NCI-H1417 treated with DMSO at 0.1 percent for 48 hours (cell line): ENCODE results near the gene SORCS2.

Source experiments
- DNase-seq: peaks from one replicate; lab custom pipeline; 2025; lab: John Stamatoyannopoulos, UW

SORCS2 gene

DNA sequence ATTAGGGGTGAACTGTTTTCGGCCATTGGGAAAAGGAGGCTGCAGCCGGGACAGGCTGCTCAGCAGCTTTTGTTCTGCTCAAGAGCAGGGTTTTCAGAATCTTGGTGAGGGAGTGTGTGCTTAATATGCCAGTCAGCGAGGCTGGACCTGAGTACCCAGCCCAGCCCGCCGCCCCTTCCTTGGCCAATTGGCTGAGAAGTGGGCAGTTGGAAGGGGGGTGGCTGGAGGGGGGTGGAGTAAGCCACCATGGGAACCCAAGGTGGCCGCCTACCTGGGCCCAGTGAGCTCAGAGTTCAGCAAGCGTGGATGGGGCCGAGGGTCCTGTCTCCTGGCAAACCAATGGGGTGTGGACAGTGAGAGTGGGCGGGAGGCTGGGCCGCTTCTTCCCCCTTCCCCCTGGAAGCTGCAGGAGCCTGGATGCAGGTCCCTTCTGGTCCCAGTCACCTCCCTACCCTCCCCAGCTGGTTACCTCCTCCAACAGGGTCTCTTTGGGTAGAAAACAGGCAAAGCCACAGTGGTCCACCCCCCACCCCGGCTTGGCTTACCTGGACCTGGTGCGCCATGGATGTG is 52.5 kb downstream of the SORCS2 start:
- DNase-seq = no peak

DNA sequence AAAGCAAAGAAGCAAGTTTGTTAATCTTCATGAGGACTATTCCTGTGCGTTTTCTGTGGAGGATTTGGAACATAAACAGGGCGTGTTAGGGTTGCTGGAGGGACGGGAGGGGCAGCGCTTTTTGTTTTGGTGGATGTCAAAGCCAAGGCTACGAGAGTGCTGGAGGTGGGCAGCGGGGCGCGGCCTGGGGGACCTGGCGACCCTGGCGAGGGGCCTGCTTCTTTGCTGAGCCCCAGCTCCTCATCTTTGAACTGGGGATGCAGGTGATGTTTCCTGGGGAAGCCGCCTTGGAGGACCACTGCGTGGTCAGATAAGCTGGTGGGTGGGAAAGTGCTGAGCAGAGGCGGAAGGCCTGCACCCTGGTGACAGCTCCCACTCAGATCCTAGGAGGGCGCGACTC is 55.2 kb downstream of the SORCS2 start:
- DNase-seq = no peak

DNA sequence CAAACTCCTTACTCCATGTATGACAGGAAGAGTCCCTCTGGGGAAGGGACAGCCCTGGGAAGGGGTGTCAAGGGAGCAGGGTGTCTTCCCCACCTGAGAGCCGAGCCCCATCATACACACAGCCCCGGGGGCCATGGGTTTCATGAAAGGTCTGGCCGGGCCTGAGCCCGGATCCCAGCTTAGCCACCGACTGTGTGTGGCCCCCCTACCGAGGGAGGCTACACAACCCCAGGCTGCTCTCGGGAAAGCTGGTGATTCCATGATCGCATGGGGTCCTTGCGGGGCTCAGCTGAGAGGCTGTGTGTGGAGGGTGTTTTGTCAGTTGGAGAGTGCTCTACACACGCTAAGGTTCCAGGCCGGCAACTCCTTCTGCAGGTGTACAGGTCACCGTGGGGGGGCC is 55.6 kb downstream of the SORCS2 start:
- no peak for DNase-seq

DNA sequence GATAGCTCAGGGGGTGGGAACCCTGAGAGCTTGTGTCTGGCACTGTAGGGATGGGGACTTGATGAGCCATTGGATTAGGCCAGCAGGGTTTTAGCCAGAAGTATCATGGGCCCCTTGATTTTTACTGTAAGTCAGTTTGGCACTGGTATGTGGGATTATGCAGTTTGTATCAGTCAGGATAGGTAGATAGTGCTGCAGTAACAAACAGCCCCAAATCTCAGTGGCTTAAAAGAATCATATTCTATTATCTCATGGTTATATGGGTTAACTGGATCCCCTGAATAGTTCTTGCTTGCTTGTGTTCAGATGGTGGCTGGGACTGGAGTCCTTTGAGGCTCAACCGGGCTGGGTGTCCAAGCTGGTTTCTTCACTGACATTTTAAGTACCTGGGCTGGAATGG is 56.5 kb downstream of the SORCS2 start:
- no peak for DNase-seq

DNA sequence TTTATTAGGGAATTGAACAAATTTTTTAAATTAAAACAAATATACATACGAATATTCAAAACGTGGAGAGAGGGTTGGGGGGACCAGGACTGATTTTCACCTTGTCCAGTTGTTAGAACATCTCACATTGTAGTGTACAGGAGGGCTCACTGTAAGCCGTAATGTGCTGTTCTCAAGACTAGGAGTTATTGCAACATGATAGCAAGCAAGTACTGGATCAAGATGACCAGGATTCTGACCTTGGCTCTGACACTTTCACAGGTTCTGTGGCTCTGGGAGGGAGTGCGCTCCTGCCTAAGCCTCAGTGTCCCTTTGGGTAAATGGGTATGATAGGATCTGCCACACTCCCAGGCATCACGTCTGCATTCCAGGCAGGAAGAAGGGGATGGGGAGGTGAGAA is 59.0 kb downstream of the SORCS2 start:
- DNase-seq = no peak

DNA sequence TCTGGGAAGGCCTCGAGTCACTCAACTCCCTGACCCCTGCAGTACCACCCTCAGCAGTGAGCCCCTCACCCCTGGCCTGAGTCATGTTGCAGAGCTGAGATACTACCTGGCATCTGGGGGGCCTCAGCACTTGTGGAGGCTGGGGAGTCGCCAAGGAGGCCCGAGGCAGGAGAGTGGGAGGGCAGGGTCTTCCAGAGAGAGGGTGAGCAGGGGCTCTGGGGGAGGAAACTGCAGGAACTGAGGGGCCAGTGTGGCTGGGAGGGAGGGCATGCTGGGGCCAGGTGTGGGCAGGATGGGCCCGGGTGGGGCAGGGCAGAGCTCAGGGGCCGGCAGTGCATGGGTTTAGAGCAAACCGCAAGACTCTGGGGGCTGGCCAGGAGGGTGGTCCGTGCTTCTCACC is 59.7 kb downstream of the SORCS2 start:
- DNase-seq = no peak

DNA sequence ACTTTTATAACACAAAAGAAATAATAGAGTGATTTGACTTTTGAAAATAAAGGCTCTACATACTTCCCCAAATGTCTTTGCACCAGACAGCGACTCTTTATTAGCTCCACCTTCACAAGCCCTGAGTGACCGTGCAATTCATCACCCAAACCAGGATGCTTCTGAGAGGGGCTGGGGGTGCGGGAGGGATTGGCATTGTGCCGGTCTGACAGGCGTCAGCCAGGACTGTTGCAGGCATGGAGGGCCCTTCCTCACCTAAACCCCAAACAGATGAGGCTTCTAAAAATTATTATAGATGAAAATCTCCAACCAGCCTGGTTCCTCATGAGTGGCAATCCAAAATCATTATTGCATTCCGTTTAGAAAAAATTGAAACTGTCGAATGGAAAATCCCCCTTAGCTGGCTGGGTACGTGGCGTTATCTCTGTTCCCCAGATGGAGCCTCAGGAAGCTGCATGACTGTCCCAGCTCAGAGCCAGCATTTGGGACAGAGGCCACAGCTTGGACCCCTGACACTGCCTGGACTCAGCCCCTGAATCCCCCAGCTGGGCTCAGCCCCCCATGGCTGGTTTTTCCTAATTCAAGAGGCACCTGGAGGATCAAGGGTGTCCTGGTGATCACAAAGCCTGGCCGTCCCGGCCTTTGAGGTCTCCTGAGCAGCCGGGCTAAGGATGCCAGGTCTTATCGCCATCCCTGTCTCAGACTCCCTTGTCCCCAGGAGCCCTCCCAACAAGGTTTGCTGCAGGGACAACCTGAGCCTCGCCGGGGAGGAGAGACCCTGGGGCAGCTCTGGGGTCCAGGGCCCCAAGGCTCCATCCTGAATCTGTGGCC is 60.4 kb downstream of the SORCS2 start:
- no peak for DNase-seq

DNA sequence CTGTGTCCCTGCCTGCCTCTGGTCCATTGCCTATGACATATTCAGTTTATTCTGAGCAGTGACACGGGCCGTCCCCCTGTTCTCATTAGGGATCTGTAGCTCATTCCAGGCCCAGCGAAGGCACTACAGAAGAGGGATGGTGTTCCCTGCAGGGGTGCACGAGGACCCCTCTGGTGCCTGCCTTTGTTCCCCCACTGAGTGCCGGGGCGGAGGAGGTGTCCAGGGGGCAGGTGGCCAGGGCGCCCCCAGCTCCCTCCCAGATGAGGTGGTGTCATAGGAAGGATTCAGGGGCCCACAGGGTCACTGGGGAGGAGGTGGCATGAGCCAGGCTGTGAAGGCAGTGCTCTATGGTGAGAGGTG is 61.0 kb downstream of the SORCS2 start:
- DNase-seq = no peak

DNA sequence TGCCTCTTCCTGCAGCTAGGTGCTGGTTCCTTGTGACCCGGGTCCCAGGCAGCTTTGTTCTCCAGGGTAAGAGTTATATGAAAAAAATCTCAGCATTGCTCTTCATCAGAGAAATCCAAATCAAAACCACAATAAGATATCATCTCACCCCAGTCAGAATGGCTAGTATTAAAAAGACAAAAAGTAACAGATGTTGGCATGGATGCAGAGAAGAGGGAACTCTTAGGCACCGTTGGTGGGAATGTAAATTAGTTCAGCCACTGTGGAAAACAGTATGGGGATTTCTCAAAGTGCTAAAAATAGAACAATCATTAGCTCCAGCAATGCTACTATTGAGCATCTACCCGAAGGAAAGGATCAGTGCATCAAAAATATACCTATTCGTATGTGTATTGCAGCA is 61.5 kb downstream of the SORCS2 start:
- DNase-seq = no peak

DNA sequence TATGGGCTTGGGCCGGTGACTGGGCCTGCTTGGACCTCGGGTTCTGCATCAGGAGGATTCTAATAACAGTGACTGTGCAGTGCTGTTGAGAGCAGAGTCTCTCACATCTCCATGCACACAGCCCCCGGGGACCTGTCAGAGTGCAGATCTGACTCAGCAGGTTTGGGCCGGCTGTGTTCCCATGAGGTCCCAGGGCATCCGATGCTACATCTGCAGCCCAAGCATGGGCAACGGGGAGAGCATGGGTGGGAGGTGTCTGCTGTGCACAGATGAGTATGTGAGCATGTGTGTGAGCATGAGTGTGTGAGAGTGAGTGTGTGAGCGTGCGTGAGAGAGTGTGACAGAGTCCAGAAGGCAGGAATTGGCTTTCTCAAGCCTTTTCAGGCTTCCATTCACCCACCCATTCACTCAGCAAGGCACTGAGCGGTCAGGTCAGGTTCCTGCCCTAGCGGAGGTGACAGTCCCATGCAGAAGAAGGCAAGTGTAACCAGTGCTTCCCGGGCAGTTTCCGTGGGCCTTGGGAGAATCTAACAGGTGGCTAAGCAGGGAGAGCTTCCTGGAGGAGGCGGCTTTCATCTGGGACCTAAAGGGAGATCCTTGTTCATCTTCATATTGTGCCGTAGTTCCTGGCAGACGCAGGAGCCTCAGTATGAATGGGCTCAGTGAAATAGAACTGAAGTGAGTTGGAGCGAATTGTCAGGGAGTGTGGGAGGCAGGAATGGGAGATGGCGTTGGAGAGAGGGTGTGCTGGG is 62.6 kb downstream of the SORCS2 start:
- no peak for DNase-seq

DNA sequence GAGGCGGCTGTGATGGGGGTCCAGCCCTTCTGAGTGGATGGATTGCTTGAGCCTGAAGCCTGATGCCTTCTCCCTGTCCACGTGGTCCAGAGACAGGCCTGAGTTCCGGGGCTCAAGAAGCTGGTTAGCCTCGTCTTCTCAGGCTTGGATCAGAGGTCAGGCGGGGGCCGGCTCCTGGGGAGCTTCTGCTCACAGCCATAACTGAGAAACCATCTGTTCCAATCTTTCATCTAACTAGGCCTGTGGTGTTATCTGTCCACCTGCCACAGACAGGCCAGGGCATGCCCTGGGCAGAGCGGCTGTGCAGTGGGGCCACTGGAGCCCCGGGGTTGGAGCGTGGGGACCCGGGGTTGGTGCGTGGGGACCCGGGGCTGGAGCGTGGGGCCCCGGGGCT is 63.1 kb downstream of the SORCS2 start:
- DNase-seq = no peak

DNA sequence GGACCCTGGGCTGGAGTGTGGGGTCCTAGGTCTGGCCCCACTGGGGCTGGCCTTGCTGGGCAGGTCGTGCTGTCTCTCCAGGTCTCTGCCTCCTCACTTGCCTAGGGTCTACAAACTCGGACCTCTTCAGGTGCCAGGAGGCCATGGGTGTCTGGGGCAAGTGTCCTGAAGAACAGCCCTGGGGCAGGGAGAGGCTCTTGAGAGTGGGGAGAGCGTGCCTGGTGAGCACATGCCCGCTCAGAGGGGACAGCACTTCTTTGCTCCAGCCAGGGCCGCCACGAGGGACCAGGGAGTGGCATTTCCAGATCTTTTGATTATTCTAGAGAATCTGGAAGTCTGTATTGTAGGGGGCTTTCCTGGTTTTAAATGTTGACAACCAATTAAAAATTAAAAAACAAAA is 63.7 kb downstream of the SORCS2 start:
- DNase-seq = no peak

DNA sequence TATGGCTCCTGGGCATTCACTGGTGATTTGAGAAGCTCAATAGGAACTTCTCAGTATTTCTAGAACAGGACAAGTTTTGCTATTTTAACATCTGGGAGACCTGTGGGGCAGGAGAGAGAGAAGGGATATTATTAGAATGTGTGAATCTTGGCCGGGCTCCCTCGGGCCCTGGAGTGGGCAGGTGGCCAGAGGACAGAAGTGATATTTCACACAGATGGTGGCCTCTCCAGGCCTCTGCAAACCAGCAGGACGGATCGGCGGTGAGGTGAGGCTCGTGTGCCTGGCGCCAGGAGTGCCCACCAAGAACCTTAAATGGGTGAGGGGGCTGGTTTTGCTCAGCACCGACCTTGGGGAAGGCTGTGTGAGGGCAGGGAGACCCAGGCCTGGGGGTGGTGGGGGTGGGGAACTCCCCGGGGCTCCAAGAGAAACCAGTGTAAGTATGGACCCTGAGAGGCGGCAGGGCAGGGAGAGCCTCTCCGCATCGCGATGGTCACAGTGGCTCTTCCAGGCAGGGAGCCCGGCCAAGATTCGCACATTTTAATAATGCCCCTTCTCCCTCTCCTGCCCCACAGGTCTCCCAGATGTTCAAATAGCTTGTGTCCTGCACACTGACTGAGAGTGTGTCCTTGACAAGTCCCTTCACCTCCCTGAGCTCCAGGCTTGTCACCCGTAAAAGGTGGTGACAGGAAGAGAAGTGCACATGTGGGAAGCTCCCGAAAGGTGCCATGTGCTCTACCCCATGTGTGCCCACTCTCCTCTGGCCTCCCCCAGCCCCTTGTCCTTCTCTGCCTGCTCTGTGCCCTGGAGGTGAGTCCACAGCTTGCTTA is 64.9 kb downstream of the SORCS2 start:
- DNase-seq = no peak

DNA sequence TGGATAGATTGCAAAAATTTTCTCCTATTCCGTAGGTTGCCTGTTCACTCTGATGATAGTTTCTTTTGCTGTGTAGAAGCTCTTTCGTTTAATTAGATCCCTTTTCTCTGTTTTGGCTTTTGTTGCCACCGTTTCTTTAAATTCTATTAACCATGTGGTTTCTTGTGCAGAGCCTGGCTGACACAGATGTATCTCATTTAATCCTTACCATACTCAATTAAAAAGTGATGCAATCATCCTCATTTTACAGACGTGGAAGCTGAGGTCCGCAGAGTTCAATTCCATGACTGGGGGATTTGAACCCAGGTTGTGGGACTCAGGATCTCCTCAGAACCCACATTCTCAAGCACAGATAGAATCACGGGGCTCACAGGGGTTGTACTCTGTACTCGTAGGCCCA is 66.7 kb downstream of the SORCS2 start:
- DNase-seq = no peak

DNA sequence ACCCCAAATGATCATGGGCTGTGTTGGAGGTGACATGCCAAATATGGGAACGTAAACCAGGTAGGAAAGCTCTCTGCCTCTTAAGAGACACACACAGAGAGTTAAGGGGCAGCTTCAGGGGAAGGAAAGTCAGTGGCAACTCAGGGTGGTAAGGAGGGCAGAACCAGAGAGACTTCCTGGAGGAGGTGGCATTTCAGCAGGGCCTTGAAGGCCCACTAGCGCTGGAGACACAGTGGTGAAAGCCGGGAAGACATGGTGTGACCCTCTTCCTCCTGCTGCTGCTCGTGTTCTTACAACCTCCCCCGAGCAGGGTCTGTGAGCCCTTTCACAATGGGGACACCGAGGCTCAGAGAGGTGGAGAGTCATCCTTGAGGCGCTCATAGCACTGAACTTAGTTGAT is 68.2 kb downstream of the SORCS2 start:
- DNase-seq = no peak

DNA sequence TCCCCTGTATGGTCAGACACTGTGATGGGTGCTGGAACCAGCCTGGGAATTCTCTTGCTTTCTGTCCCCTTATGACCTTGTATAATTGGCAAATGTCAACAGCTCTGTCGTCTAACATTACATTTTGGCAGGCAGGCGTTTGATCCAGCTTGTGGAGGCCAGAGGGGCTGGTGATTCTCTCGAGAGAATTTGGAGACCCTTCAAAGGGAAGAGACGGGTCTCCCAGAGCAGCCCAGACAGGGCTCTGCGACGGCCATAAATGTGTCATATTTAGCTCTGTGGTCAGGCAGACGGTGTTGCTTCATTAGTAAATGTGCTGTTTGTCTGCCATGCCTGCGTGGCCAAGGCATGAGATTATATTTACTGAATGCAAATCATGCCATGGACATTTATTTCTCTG is 68.7 kb downstream of the SORCS2 start:
- DNase-seq = no peak

DNA sequence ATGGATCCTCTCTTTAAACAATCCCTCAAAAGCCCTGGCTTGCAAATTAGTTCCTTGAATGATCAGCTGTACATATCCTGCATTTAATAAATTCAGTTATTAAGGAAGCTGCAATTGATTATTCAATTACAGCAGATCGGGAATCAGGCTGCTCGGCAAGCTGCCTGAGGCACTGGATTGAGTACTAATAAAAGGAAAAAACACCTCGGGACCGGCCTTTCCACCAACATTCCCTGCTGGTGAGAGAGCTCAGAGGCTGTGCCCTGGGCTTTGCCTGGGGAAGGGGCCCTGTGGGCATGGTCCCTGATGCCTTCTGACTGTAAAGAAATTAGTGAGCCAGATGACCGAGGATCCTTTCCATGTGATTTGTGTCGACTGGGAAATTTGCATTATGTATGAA is 69.2 kb downstream of the SORCS2 start:
- no peak for DNase-seq

DNA sequence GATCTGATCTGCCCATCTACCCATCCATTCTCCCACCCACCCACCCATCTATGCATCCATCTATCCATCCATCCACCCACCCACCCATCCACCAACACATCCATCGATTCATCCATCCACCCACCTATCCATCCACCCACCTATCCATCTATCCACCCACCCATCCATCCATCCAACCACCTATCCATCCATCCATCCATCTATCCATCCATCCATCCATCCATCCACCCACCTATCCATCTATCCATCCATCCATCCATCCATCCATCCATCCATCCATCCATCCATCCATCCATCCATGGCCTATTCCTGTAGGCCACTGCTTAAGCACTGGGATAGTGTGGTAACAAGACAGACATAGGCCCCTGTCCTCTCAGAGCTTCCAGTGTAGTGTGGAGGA is 69.8 kb downstream of the SORCS2 start:
- no peak for DNase-seq

DNA sequence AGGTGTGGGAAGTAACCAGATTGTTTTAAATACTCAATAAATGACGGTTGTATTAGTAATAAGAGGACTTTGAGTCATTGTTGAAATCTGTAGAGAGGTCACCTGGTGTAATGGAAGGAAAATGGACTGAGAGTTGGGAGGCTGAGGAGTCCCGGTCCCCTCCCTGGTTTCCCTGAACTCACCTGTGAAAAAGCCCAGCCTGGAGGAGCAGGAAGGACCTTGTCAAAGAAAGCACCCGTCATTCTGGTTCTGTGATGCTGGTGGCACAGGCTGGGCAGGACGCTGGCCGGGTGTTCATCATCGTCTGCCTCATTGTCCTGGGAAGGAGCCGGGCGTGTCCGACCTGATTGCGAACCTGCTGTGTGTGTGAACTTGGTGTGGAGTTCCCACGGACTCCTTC is 70.8 kb downstream of the SORCS2 start:
- no peak for DNase-seq

DNA sequence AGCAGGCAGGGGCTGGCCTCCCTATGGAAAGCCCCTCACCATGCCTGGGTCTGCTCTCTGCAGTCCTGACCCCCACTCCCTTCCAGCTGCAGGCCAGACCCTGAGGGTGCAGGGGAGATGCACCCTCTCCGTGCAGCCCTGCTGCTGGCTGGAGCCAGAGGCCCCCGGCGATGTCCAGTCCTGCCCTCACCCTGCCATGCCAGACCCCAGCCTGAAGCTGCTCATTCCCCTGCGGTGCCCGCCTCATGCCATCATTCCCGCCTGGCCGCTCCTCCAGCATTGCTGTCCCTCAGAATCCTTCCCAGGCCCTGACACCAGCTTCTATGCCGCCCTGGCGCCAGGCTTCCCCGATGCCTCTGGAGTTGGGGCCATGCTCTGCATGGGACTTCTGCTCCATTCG is 72.4 kb downstream of the SORCS2 start:
- DNase-seq = no peak

DNA sequence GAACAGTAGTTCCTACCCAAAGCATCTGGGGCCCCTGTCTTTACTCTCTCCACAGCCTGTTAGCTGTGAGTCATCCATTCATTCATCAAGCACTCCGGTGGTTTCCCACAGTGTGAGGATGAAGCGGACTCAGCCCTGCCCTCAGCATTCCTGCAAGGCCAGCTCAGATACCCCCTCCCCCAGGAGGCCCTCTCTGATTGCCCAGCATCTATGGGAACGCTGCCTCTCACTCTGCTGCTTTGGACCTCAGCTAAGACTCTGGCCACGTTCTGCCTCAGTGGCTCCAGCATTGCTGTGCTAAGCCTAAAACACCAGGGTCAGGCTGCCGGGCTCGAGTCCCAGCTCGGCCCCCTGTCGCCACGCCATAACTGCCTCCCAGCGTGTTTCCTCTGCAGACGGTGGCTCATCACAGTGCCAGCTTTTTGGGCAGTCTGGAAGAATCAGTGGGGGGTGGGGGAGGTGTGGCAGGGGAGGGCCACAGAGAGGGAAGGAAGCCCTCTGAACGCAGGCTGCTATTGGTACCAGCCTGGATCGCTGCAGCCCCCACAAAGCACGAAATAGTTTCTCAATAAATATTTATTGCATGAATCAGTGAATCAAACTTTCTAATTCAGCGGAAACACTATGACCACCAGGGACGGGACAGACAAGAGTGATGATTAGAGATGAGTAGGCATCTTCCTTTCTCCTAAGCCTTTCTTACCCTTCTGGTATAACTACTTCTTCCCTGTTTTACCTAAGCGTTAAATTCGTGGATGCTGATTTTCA is 74.4 kb downstream of the SORCS2 start:
- DNase-seq = no peak

DNA sequence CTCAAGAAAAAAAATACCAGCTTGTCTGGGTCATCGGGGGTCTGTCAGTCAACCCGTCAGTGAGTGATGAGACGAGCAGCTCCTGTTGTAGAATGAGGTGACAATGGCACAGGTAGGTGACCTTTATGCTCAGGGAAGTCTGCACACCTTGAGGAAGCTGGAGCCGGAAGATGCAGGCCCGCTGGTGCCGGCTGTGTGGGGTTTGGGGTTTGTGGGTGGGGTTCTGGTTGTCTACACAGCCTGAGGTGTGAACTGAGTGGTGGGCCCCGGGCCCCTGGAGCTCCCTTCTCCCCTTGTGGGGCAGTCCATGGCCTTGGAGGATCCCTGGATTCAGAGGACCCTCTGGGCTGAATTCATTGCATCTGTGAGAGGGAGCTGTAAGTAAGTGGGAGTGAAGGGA is 75.5 kb downstream of the SORCS2 start:
- DNase-seq = no peak
